PC-9 (cell line): ENCODE measurements around the gene RBM5. TPM values are rescaled to one million over a fixed set of nuclear protein-coding genes. Genes with fewer than 3 reads are reported as not detected.

ENCODE experiments used
- BruUV-seq: library from RNA; stranded (reverse); fragments of 400-500 nt; replicated peaks from 2 replicates; lab custom pipeline; 2021; lab: Mats Ljungman, UMichigan
- CTCF ChIA-PET: fragments of 300-600 bp; sonication (Branson Sonifier 250); formaldehyde crosslinking; loops from one replicate; lab custom pipeline; 2022; ENCODE audit warnings: antibody characterized with exemption; lab: Charles Lee
- POLR2A ChIA-PET: fragments of 300-600 bp; sonication (Branson Sonifier 250); formaldehyde crosslinking; loops from one replicate; lab custom pipeline; 2022; ENCODE audit warnings: antibody characterized with exemption; ENCODE audit not compliant: unreplicated experiment; lab: Charles Lee
- DNase-seq, 2 experiments: peaks; one replicate each; pipeline versions ENCODE4 v3.0.0 to v3.0.0-alpha.2; 2015 to 2022; ENCODE audit warnings: mixed read lengths in 1 of 2
- H2AFZ ChIP-seq: fragments of 200-600 bp; sonication (generic); 2 replicates; pipeline ENCODE4 v1.8.1; 2017; ENCODE audit warnings: antibody characterized with exemption
- H3F3A ChIP-seq: fragments of 200-600 bp; sonication (generic); 2 replicates; pipeline ENCODE4 v1.8.1; 2017; ENCODE audit warnings: antibody characterized with exemption, mild to moderate bottlenecking, low read depth; ENCODE audit not compliant: insufficient read depth
- H3K27ac ChIP-seq: fragments of 200-600 bp; sonication (generic); 2 replicates; pipeline ENCODE4 v1.6.1; 2016; ENCODE audit warnings: mixed run types
- H3K27me3 ChIP-seq: fragments of 200-600 bp; sonication (generic); 2 replicates; pipeline ENCODE4 v1.6.1; 2016; ENCODE audit warnings: low read depth, mixed run types; ENCODE audit not compliant: insufficient read depth
- H3K36me3 ChIP-seq: fragments of 200-600 bp; sonication (generic); 2 replicates; pipeline ENCODE4 v1.6.1; 2016; ENCODE audit warnings: low read depth, mixed run types
- H3K4me1 ChIP-seq: fragments of 200-600 bp; sonication (generic); replicated peaks from 2 replicates; pipeline ENCODE4 v1.6.1; 2016; ENCODE audit warnings: mixed run types; ENCODE audit not compliant: insufficient read depth
- H3K4me2 ChIP-seq: fragments of 200-600 bp; sonication (generic); 2 replicates; pipeline ENCODE4 v1.6.1; 2017; ENCODE audit warnings: mixed run types
- H3K4me3 ChIP-seq: fragments of 200-600 bp; sonication (generic); 2 replicates; pipeline ENCODE4 v1.6.1; 2016; ENCODE audit warnings: mixed run types
- H3K79me2 ChIP-seq: fragments of 200-600 bp; sonication (generic); 2 replicates; pipeline ENCODE4 v1.6.1; 2017; ENCODE audit warnings: low read depth, mixed run types
- H3K9me2 ChIP-seq: fragments of 200-600 bp; sonication (generic); 2 replicates; pipeline ENCODE4 v1.8.1; 2017; ENCODE audit warnings: mild to moderate bottlenecking; ENCODE audit not compliant: insufficient read depth
- H3K9me3 ChIP-seq: fragments of 200-600 bp; sonication (generic); 2 replicates; pipeline ENCODE4 v1.8.1; 2016; ENCODE audit warnings: low read depth; ENCODE audit not compliant: insufficient read depth
- H4K20me1 ChIP-seq: fragments of 200-600 bp; sonication (generic); 2 replicates; pipeline ENCODE4 v1.8.1; 2017; ENCODE audit not compliant: insufficient read depth
- EZH2 ChIP-seq: fragments of 200-600 bp; sonication (generic); IDR thresholded peaks from 2 replicates; pipeline ENCODE4 v1.8.0; 2017; ENCODE audit warnings: antibody characterized with exemption, low read depth
- intact Hi-C: fragments of 100-400 bp; cut with micrococcal nuclease; formaldehyde crosslinking; loops from one replicate; pipeline ENCODE4 v1.10.0; 2022; ENCODE audit not compliant: unreplicated experiment
- total RNA-seq: library from RNA; stranded (reverse); gene quantifications from 2 replicates; pipeline ENCODE4 v1.2.3, GENCODE V29; 2021
- TF ChIP-seq, protein P1 (sequence below): fragments of 200-600 bp; sonication (generic); conservative IDR thresholded peaks from 2 replicates; pipeline ENCODE4 v1.6.1; 2017; ENCODE audit warnings: mixed run types, antibody characterized with exemption, mild to moderate bottlenecking, moderate library complexity

Gene RBM5
- total RNA-seq, 1 experiment from 2014 or later = 87.7 TPM

GRCh38 chr3:50100956-50101845, 12.5 kb downstream of the RBM5 start:
- POLR2A ChIA-PET = interaction anchor here (0.6 kb wide), 1 partner anchor 19 kb away, joined by 9 read pairs; no protein-coding TSS in a partner anchor
- TF ChIP-seq, protein P1, sequence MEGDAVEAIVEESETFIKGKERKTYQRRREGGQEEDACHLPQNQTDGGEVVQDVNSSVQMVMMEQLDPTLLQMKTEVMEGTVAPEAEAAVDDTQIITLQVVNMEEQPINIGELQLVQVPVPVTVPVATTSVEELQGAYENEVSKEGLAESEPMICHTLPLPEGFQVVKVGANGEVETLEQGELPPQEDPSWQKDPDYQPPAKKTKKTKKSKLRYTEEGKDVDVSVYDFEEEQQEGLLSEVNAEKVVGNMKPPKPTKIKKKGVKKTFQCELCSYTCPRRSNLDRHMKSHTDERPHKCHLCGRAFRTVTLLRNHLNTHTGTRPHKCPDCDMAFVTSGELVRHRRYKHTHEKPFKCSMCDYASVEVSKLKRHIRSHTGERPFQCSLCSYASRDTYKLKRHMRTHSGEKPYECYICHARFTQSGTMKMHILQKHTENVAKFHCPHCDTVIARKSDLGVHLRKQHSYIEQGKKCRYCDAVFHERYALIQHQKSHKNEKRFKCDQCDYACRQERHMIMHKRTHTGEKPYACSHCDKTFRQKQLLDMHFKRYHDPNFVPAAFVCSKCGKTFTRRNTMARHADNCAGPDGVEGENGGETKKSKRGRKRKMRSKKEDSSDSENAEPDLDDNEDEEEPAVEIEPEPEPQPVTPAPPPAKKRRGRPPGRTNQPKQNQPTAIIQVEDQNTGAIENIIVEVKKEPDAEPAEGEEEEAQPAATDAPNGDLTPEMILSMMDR = no peak
- TF ChIP-seq EZH2 = no peak
- no peaks in the 10 kb centered on the region for H3K4me1 ChIP-seq

DNA sequence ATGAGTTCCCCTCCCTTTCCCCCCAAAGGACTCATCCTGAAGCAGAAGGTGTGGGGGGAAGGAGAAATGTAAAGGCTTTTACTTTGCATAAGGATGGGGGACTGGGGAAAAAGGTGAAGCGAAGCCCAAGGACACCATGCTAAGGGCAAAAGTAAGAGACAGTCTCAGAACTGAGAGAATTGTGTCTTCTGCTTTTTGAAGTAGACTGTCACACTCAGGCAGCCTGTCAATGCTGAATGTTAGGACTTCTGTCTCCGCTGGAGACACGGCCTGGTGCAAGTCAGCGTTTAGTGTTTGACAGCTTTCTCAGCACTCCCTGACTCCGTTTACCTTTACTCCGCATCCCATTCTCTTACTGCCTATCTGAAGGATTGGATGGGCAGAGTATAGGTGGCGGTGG, 13.8 kb downstream of the RBM5 start:
- no peaks in the 10 kb centered on the region for H3K79me2 ChIP-seq
- CTCF ChIA-PET = no interaction called here
- intact Hi-C loops = loop anchor here (10.0 kb wide), 1 partner anchor 388 kb away; the partner anchor contains the start of gene AMIGO3
- no peaks in the 10 kb centered on the region; the same call in 1 of the 2 replicates for H4K20me1 ChIP-seq
- H3K9me3 ChIP-seq = no peaks in the 10 kb centered on the region
- no peaks in the 10 kb centered on the region for H3F3A ChIP-seq
- H3K27me3 ChIP-seq = no peaks in the 10 kb centered on the region
- no peaks in the 10 kb centered on the region for H3K4me1 ChIP-seq
- DNase-seq = no peak
- TF ChIP-seq EZH2 = no peak
- TF ChIP-seq, protein P1 = no peak
- BruUV-seq = no TSS peak
- H2AFZ ChIP-seq = no peak overlapping the region
- POLR2A ChIA-PET = no interaction called here
- peaks cover 50% of the 10 kb centered on the region for H3K36me3 ChIP-seq
- H3K27ac ChIP-seq = no peak overlapping the region
- H3K4me2 ChIP-seq = no peak overlapping the region
- H3K4me3 ChIP-seq = no peak overlapping the region
- H3K9me2 ChIP-seq = no peaks in the 10 kb centered on the region

More at GRCh38 chr3:50100956-50101845, 12.5 kb downstream of the RBM5 start:
- no peaks in the 10 kb centered on the region for H3F3A ChIP-seq
- intact Hi-C loops = loop anchor here (10.0 kb wide), 1 partner anchor 386 kb away; the partner anchor contains the start of gene AMIGO3
- BruUV-seq = no TSS peak
- H3K27me3 ChIP-seq = no peaks in the 10 kb centered on the region
- H4K20me1 ChIP-seq = no peaks in the 10 kb centered on the region; the same call in 1 of the 2 replicates
- H2AFZ ChIP-seq = no peak overlapping the region
- no peak for DNase-seq
- H3K27ac ChIP-seq = no peak overlapping the region
- H3K79me2 ChIP-seq = no peaks in the 10 kb centered on the region
- CTCF ChIA-PET = no interaction called here
- no peak overlapping the region for H3K4me3 ChIP-seq
- no peaks in the 10 kb centered on the region for H3K9me3 ChIP-seq
- H3K4me2 ChIP-seq = no peak overlapping the region
- no peaks in the 10 kb centered on the region for H3K9me2 ChIP-seq
- H3K36me3 ChIP-seq = peaks cover 43% of the 10 kb centered on the region

DNA sequence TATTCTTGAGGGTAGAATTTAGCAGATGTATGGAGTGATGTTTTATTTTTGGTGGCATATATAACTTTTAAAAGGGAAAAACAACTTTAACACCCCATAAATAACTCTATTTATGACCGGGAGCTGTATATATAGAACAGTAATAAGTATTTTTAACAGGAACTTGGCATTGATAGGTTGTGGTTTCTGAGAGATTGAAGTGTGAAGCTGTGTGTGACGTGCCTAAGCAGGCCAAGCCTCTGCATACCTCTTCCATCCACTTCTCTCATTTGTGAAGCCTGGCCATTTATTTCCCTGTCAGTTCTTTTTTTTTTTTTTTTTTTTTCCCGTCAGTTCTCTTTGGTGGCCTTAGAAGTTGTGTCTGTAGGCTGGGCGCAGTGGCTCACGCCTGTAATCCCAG, 23.0 kb downstream of the RBM5 start:
- no peak overlapping the region for H3K4me3 ChIP-seq
- no peak overlapping the region for H3K27ac ChIP-seq
- H3K36me3 ChIP-seq = peaks cover 14% of the 10 kb centered on the region
- no peaks in the 10 kb centered on the region for H3F3A ChIP-seq
- no peaks in the 10 kb centered on the region for H3K27me3 ChIP-seq
- TF ChIP-seq, protein P1 = no peak
- no peak for TF ChIP-seq EZH2
- H4K20me1 ChIP-seq = no peaks in the 10 kb centered on the region
- no peaks in the 10 kb centered on the region for H3K79me2 ChIP-seq
- intact Hi-C loops = no loop called here
- H3K9me2 ChIP-seq = no peaks in the 10 kb centered on the region
- H3K4me1 ChIP-seq = no peaks in the 10 kb centered on the region
- no peak for DNase-seq
- POLR2A ChIA-PET = no interaction called here
- BruUV-seq = no TSS peak
- H3K4me2 ChIP-seq = no peak overlapping the region
- H2AFZ ChIP-seq = no peak overlapping the region
- CTCF ChIA-PET = no interaction called here
- no peaks in the 10 kb centered on the region for H3K9me3 ChIP-seq
